Measurements from ENCODE around the gene FGFR2. TPM values are rescaled to one million over a fixed set of nuclear protein-coding genes. Genes with fewer than 3 reads are reported as not detected.

FGFR2 gene
- total and polyA plus RNA-seq, 9 donors: 0.42 to 18.2 (median 1.9) TPM

DNA sequence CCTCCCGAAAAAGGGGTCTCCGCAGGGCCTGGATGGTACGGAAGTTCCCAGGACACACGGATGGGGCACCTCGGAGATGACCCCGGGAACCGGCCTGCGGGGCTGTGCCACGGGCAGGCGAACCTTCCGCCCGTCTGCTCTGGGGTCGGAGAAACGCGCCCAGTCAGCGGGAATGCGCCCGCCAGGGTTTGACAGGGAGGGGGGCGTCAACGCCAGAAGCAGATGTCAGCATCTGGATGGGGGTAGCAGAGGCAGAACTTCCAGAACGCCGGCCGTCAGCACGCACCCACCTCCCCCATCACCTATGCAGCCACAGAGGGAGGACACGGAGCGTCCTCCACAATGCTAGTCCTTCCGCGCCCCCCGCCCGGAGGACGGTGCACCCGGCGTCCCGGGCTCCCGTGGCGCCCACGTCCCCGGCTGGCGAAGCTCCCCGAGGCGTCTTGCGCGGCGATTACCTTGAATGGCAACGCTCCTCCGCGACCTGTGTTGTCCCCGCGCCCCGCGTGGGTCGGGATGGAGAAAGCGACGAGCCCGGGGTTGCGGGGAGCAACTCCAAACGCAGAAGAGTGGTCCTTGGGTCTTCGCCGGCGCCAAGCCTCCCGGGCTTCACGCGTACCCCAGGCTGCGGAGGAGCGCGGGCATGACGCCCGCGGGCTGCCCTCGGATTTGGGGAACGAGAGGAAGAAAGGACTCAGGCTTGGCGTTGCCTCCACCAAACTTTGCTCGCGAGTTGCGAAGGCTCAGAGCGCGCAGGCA, 561 bp downstream of the FGFR2 start:
- DNase-seq: peak; percentile 33
- under 1% methylated on average over 66 of the region's 77 CpGs for WGBS (ENCODE audit: insufficient coverage)
- Histone ChIP-seq H3K27ac (ENCODE audit: low read length) (no peak overlapping the region), H3K36me3 (ENCODE audit: control insufficient read depth, insufficient read depth, low read length) (no peaks in the 10 kb centered on the region), H3K4me1 (ENCODE audit: control insufficient read depth, insufficient read depth, low read length) (peaks cover 15% of the 10 kb centered on the region), H3K9me3 (replicated peaks; ENCODE audit: control insufficient read depth, low read depth, low read length) (no peaks in the 10 kb centered on the region), H3K27me3 (ENCODE audit: control insufficient read depth, insufficient read depth, low read length) (peaks cover 83% of the 10 kb centered on the region), H3K4me3 (ENCODE audit: low read length) (peak overlapping the region; percentile 34)

DNA sequence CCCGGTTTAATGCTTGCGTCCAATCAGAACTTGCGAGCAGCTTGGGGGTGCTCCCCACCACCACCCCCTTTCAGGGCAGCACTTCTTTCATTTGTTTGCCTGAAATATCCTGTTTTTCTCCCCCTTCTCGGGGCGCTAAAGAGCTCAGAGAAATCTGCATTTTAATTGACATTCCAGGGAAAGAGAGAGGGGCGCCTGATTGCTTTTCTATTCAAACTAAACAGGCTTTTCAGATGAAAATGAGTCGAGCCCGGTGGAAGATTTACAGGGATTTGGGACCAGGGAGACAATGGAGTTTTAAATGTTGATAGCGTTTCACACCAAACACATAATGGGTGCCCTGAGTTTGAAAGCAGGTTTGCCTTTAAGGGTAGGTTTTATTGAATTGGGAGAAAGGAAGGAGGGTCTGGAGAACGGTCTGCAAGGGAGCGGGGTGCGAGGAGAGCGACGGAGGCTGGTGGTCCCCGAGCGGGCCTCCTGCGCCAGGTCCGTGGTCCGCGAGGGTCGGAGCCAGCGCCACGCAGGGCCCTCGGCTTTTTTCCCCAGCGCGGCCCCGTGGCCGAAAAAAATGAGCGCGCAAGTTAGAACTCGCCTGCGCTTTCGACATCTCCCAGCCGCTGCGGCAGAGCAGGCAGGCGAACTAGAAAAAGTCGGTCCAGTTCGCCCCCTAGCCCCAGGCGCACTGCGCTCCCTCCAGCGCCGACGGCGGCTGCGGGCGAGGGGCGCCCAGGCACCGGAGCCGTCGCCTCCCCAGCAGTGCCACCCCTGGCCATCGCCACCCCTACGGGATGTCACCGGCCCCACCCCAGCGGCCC, 1.3 kb downstream of the FGFR2 start:
- Histone ChIP-seq H3K36me3 (ENCODE audit: control insufficient read depth, insufficient read depth, low read length) (no peaks in the 10 kb centered on the region), H3K9me3 (replicated peaks; ENCODE audit: control insufficient read depth, low read depth, low read length) (no peaks in the 10 kb centered on the region), H3K4me1 (ENCODE audit: control insufficient read depth, insufficient read depth, low read length) (peaks cover 15% of the 10 kb centered on the region), H3K27ac (ENCODE audit: low read length) (no peak overlapping the region), H3K4me3 (ENCODE audit: low read length) (peak overlapping the region; percentile 34), H3K27me3 (ENCODE audit: control insufficient read depth, insufficient read depth, low read length) (peaks cover 80% of the 10 kb centered on the region)
- WGBS (ENCODE audit: insufficient coverage): 3% methylated on average over 46 of the region's 54 CpGs
- DNase-seq: peak; percentile 79

DNA sequence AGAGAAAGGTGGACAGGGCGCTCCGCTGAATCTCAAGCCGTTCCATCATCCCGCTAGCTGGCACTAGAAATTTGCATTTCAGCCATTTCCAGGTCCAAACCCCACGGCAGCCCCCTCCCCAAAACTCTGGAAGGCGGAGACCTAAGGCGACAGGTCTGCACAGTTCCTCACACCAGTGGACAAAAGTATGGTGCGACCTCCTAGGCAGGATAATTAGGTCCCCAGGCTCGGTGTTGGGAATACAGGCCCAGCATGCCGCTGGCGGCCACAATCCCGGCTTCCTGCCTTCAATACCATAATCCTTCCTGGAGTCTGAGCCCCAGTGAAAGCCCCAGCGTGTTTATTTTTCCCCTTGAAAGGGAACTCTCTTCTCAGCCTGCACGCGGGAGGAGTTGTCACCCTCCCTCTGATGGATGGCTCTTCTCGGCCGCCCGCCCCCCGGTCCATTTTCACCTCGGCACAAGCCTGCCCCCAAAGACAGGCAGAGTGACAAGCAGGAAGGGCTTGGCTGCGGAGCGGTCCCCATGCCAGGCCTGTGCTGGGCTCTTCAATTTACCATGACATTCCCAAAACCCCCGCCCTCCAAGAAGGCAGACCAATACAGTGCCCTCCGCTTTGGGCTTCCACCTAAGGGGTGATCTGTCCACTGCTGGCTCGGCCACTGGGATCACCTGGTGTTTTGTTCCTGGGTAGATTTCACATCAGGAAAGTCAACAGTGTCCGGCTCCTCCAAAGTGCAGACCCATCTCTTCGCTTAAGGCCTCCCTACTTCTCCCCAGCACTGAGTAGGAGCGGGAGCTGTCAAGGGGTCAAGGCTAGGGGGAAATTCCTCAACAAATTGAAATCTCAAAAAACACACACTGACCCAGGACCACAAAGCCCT, 2.2 kb downstream of the FGFR2 start:
- Histone ChIP-seq H3K36me3 (ENCODE audit: control insufficient read depth, insufficient read depth, low read length) (no peaks in the 10 kb centered on the region), H3K4me3 (ENCODE audit: low read length) (no peak overlapping the region), H3K27ac (ENCODE audit: low read length) (no peak overlapping the region), H3K9me3 (replicated peaks; ENCODE audit: control insufficient read depth, low read depth, low read length) (no peaks in the 10 kb centered on the region), H3K27me3 (ENCODE audit: control insufficient read depth, insufficient read depth, low read length) (peaks cover 74% of the 10 kb centered on the region), H3K4me1 (ENCODE audit: control insufficient read depth, insufficient read depth, low read length) (peaks cover 15% of the 10 kb centered on the region)
- WGBS (ENCODE audit: insufficient coverage): 45% methylated on average over 20 of the region's 28 CpGs
- DNase-seq: no peak

DNA sequence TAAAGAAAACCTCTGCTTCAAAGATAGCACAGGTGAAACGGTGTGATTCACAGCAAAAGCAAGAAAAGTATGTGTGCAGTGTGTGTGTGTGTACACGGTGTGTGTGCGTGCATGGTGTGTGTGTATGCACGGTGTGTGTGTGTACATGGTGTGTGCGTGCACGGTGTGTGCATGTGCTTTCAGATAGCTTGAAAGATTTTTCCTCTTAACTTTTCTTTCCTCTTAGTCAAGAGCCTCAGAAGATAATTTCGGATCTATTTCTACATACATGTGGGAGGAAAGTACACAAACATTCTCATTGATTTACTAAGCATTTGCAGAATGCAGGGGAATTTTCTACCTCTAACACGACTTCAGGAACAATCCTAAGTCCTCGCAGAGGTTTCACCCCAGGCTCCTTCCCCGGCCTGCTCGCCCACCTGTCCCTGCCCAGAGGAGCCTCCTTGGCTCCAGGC, 2.9 kb downstream of the FGFR2 start:
- Histone ChIP-seq H3K36me3 (ENCODE audit: control insufficient read depth, insufficient read depth, low read length) (no peaks in the 10 kb centered on the region), H3K4me3 (ENCODE audit: low read length) (no peak overlapping the region), H3K27ac (ENCODE audit: low read length) (no peak overlapping the region), H3K4me1 (ENCODE audit: control insufficient read depth, insufficient read depth, low read length) (peaks cover 15% of the 10 kb centered on the region), H3K9me3 (replicated peaks; ENCODE audit: control insufficient read depth, low read depth, low read length) (no peaks in the 10 kb centered on the region), H3K27me3 (ENCODE audit: control insufficient read depth, insufficient read depth, low read length) (peaks cover 67% of the 10 kb centered on the region)
- DNase-seq: no peak
- 56% methylated on average over 6 of the region's 11 CpGs for WGBS (ENCODE audit: insufficient coverage)

DNA sequence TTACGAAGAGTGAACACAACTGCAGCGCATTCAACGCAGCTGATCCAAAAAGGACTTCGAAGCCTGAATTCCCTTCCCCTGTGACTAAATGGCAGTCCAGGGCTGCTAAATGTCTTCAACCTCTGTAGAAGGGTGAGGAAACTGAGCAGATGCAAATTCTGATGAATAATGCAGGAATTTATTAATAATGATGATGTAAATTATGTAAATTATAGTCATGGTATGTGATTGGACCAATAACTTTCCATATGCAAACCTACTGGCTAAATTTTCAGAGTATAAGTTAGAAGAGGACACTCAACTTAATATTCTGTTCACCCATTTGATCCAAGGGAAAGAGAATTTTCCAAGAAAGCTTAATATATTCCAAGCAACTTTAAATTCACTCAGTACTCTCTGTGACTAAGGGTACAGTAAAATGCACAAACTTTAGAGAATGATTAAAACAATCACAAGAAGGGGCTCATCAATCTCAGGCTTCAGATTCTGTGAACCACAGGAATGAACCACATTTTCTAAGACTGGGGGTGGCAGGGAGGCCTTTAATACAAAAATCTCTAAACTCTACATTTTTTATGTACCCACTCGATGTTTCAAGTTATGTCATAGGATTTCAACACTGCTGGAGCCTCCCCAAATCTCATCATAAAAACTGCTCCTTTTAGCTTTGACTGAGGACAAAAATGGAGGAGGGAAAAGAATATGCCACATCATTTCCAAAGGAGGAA, 3.5 kb downstream of the FGFR2 start:
- H3K4me3 ChIP-seq (ENCODE audit: low read length): no peak overlapping the region
- no peak for DNase-seq
- no peaks in the 10 kb centered on the region for H3K36me3 ChIP-seq (ENCODE audit: control insufficient read depth, insufficient read depth, low read length)
- peaks cover 15% of the 10 kb centered on the region for H3K4me1 ChIP-seq (ENCODE audit: control insufficient read depth, insufficient read depth, low read length)
- H3K27me3 ChIP-seq (ENCODE audit: control insufficient read depth, insufficient read depth, low read length): peaks cover 62% of the 10 kb centered on the region
- H3K9me3 ChIP-seq (replicated peaks; ENCODE audit: control insufficient read depth, low read depth, low read length): no peaks in the 10 kb centered on the region
- H3K27ac ChIP-seq (ENCODE audit: low read length): no peak overlapping the region
- 97% methylated on average over 4 of the region's 5 CpGs for WGBS (ENCODE audit: insufficient coverage)

DNA sequence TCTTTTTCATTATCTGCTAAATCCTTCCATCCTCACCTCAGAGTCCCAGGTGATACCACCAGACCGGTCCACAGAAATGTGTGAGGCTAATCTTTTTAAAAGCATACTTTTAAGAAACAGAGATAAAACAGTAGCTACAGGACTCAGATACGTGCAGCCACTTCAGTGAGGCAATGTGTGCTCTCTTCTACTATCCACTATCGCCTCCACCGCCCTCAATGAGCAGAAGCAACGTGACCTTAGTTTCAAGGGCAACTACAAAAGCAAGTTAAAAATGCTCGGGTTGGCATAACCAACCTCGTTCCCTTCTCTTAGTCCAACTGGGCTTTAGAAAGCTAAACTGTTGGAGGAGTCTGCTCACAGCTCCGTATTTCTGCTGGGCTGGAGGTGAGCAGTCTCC, 4.2 kb downstream of the FGFR2 start:
- Histone ChIP-seq H3K27me3 (ENCODE audit: control insufficient read depth, insufficient read depth, low read length) (peaks cover 60% of the 10 kb centered on the region), H3K36me3 (ENCODE audit: control insufficient read depth, insufficient read depth, low read length) (no peaks in the 10 kb centered on the region), H3K4me1 (ENCODE audit: control insufficient read depth, insufficient read depth, low read length) (peaks cover 15% of the 10 kb centered on the region), H3K9me3 (replicated peaks; ENCODE audit: control insufficient read depth, low read depth, low read length) (no peaks in the 10 kb centered on the region), H3K4me3 (ENCODE audit: low read length) (no peak overlapping the region), H3K27ac (ENCODE audit: low read length) (no peak overlapping the region)
- WGBS (ENCODE audit: insufficient coverage): 80% methylated on average over 7 of the region's 8 CpGs
- DNase-seq: no peak

DNA sequence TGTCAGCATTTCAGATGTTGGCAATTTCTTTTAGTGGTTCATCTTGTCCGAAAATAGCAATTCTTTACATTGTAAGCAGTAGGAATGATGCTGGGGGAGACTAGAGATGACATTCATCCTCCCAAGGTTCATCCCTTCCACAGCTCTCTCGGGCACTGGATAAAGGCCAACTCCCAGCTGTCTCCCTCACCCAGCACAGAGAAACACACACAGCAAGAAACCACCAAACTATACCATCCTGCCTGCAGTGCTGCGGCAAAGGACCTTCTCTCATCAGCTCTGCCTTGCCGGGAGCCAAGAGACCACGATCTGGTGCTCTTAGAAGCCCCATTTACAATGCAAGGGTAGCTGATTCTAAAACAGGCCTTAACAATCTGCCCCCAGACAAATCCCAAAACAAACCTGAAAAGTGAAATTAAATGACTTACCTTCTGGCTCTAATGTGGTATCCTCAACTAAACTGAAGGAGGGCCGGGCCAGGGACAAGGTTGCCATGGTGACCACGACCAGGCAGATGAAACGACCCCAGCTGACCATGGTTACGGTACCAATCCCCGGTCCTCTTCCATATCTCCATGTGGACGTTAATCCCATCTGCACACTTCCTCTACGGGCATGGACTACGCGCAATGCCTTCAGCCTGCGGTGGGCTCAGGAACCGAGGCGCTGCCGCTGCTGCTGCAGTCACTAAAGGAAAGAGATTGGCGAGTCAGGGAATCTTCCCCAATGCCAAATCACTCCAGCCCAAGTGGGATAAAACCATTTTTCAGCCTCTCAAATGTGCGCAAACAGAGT, 4.8 kb downstream of the FGFR2 start:
- H3K4me3 ChIP-seq (ENCODE audit: low read length): no peak overlapping the region
- DNase-seq: no peak
- no peaks in the 10 kb centered on the region for H3K9me3 ChIP-seq (replicated peaks; ENCODE audit: control insufficient read depth, low read depth, low read length)
- peaks cover 55% of the 10 kb centered on the region for H3K27me3 ChIP-seq (ENCODE audit: control insufficient read depth, insufficient read depth, low read length)
- no peaks in the 10 kb centered on the region for H3K36me3 ChIP-seq (ENCODE audit: control insufficient read depth, insufficient read depth, low read length)
- H3K27ac ChIP-seq (ENCODE audit: low read length): no peak overlapping the region
- WGBS (ENCODE audit: insufficient coverage): 84% methylated on average over 15 of the region's 20 CpGs
- H3K4me1 ChIP-seq (ENCODE audit: control insufficient read depth, insufficient read depth, low read length): peaks cover 11% of the 10 kb centered on the region

DNA sequence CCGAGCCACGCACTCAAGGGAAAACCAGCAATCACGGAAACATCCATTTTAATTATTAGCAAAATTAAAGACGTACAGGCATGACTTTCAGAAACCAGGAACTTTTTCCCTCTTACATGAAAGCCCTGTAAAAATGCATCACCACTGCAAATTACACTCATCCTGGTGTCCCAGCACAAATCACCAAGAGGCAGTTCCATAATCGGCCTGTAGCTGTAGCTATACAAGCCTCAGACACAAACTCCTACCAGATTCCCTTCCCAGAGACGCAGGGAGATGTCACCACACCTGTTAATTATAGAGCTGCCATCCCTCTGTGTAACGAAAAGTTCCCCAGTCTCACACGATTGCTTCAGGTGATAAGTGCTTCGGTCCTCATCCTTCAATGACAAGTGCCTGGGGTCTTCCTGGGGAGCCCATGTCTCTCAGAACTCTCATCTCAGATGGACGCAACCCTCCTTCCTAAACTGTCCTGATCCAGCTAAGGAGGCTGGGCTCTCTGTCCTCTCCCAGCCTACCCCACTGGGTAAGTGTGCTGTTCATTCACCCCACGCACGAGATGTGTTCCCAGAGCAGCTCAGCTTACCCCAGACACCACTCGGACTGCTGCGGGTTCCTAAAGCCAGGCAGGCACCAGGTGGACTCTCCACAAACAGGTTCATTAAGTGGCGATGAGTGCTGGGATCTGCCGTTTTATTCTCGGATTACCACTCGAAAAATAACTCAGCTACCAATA, 5.9 kb downstream of the FGFR2 start:
- Histone ChIP-seq H3K4me3 (ENCODE audit: low read length) (no peak overlapping the region), H3K4me1 (ENCODE audit: control insufficient read depth, insufficient read depth, low read length) (peaks cover 4% of the 10 kb centered on the region), H3K36me3 (ENCODE audit: control insufficient read depth, insufficient read depth, low read length) (no peaks in the 10 kb centered on the region), H3K27ac (ENCODE audit: low read length) (no peak overlapping the region), H3K9me3 (replicated peaks; ENCODE audit: control insufficient read depth, low read depth, low read length) (no peaks in the 10 kb centered on the region), H3K27me3 (ENCODE audit: control insufficient read depth, insufficient read depth, low read length) (peaks cover 47% of the 10 kb centered on the region)
- no peak for DNase-seq
- WGBS (ENCODE audit: insufficient coverage): 78% methylated on average over 15 of the region's 18 CpGs

Data from muscle of leg (tissue), 11 donors.